Liver (tissue), 3 donors: ENCODE results near the gene GRIA1.

ENCODE experiments used
- CTCF ChIP-seq: fragments of 150-350 bp; IDR thresholded peaks from 2 replicates; pipeline ENCODE4 v1.5.1; 2017; ENCODE audit warnings: improper control_type of control experiment, low read depth, low read length; ENCODE audit not compliant: missing input control
- GABPA ChIP-seq, 2 donors: IDR thresholded peaks in 1 of 2; conservative IDR thresholded peaks in 1 of 2; 2 replicates each; pipeline ENCODE4 v1.6.1; 2016; ENCODE audit warnings: antibody characterized with exemption in 2 of 2, mild to moderate bottlenecking in 1 of 2, moderate library complexity in 1 of 2
- JUND ChIP-seq, 2 donors: IDR thresholded peaks; 2 replicates each; pipeline ENCODE4 v1.6.1; 2016; ENCODE audit warnings: antibody characterized with exemption in 2 of 2
- MAX ChIP-seq: IDR thresholded peaks from 2 replicates; pipeline ENCODE4 v1.6.1; 2016; ENCODE audit warnings: antibody characterized with exemption
- NR2F2 ChIP-seq: IDR thresholded peaks from 2 replicates; pipeline ENCODE4 v1.6.1; 2016; ENCODE audit warnings: antibody characterized with exemption
- RAD21 ChIP-seq, 2 donors: IDR thresholded peaks; 2 replicates each; pipeline ENCODE4 v1.6.1; 2016; ENCODE audit warnings: antibody characterized with exemption in 2 of 2, mild to moderate bottlenecking in 2 of 2
- REST ChIP-seq: IDR thresholded peaks from 2 replicates; pipeline ENCODE4 v1.6.1; 2016; ENCODE audit warnings: antibody characterized with exemption, mild to moderate bottlenecking
- YY1 ChIP-seq: IDR thresholded peaks from 2 replicates; pipeline ENCODE4 v1.6.1; 2016; ENCODE audit warnings: antibody characterized with exemption, mild to moderate bottlenecking
- donor health status: healthy.
- donor health status: healthy.

- TF ChIP-seq CTCF (no peak), MAX (no peak), YY1 (no peak), RAD21 (IDR thresholded peaks at IDR 0.05) (no peak), JUND (IDR thresholded peaks at IDR 0.05) (no peak), GABPA (IDR thresholded peaks at IDR 0.05 in 1 of 2, conservative IDR thresholded peaks at IDR 0.05 in 1 of 2) (no peak), NR2F2 (no peak), REST (no peak)
Observed at GRCh38 chr5:153624451-153624765, 133.9 kb downstream of the GRIA1 start.
